Measurements from ENCODE around the gene WBP1L.

The WBP1L gene

GRCh38 chr10:102767428-102768160 lies 23.8 kb downstream of the WBP1L start:
- POLR2A ChIA-PET, result interaction anchor here (0.7 kb wide), 2 partner anchors 8 to 118 kb away, joined by 3 read pairs; no protein-coding TSS in a partner anchor
- H3K27ac ChIP-seq (ENCODE audit: extremely low read depth, low read depth, low read length), result peak overlapping the region; percentile 32; the same call in 1 of the 2 replicates
- CTCF ChIA-PET, result interaction anchor here (0.6 kb wide), 1 partner anchor 29 kb away, joined by 3 read pairs; no protein-coding TSS in a partner anchor
- TF ChIP-seq ZBTB6 (tag by site-specific recombination; IDR thresholded peaks at IDR 0.05) (no peak), ZSCAN30 (tag by site-specific recombination; IDR thresholded peaks at IDR 0.05) (0 out of 2 replicates have a peak, but pooled peaks have one; percentile 9), ZNF585B (tag by site-specific recombination; IDR thresholded peaks at IDR 0.05) (0 out of 2 replicates have a peak, but pooled peaks have one; percentile 28)
- H3K4me3 ChIP-seq (ENCODE audit: low read depth, low read length), result no peak overlapping the region
- peaks cover 31% of the 10 kb centered on the region for H3K4me1 ChIP-seq (ENCODE audit: control insufficient read depth, insufficient read depth, low read length)
- H3K9me3 ChIP-seq (ENCODE audit: control insufficient read depth, insufficient read depth, low read depth, low read length), result no peaks in the 10 kb centered on the region
- no peaks in the 10 kb centered on the region for H3K36me3 ChIP-seq (ENCODE audit: control insufficient read depth in 2 of 2, insufficient read depth in 1 of 2, low read length in 2 of 2)

- no peaks in the 10 kb centered on the region for H3K36me3 ChIP-seq (ENCODE audit: control insufficient read depth in 2 of 2, insufficient read depth in 1 of 2, low read length in 2 of 2)
- no peaks in the 10 kb centered on the region for H3K9me3 ChIP-seq (ENCODE audit: control insufficient read depth, insufficient read depth, low read depth, low read length)
- H3K27ac ChIP-seq (ENCODE audit: extremely low read depth, low read depth, low read length), result peak overlapping the region; percentile 10; the same call in 1 of the 2 replicates
- TF ChIP-seq MYNN (tag by site-specific recombination; IDR thresholded peaks at IDR 0.05; ENCODE audit: borderline replicate concordance) (no peak), HOXA7 (CRISPR knock-in tag; IDR thresholded peaks at IDR 0.05; ENCODE audit: borderline replicate concordance) (no peak), SCRT1 (tag by site-specific recombination; IDR thresholded peaks at IDR 0.05; ENCODE audit: borderline replicate concordance) (0 out of 2 replicates have a peak, but pooled peaks have one; percentile 55), ZNF580 (tag by site-specific recombination; IDR thresholded peaks at IDR 0.05) (no peak), ZNF311 (tag by site-specific recombination; IDR thresholded peaks at IDR 0.05; ENCODE audit: borderline replicate concordance) (no peak), ZNF501 (tag by site-specific recombination; IDR thresholded peaks at IDR 0.05) (no peak), SP7 (tag by site-specific recombination; IDR thresholded peaks at IDR 0.05) (peak; percentile 14; the same call in 1 of the 2 replicates), ZSCAN30 (tag by site-specific recombination; IDR thresholded peaks at IDR 0.05) (0 out of 2 replicates have a peak, but pooled peaks have one; percentile 1), ZFP69B (tag by site-specific recombination; IDR thresholded peaks at IDR 0.05) (no peak), OSR2 (tag by site-specific recombination; IDR thresholded peaks at IDR 0.05) (peak; percentile 45; the same call in 1 of the 2 replicates), ZNF571 (tag by site-specific recombination; IDR thresholded peaks at IDR 0.05) (no peak), PRDM6 (tag by site-specific recombination; IDR thresholded peaks at IDR 0.05) (peak; percentile 44; the same call in 1 of the 2 replicates), ZNF433 (tag by site-specific recombination; IDR thresholded peaks at IDR 0.05; ENCODE audit: low read depth) (no peak), ZBTB20 (tag by site-specific recombination; IDR thresholded peaks at IDR 0.05) (peak; percentile 45; the same call in 1 of the 2 replicates), IKZF3 (tag by site-specific recombination; IDR thresholded peaks at IDR 0.05) (peak; percentile 13; the same call in 1 of the 2 replicates)
- no peak overlapping the region for H3K4me3 ChIP-seq (ENCODE audit: low read depth, low read length)
- ChIA-PET CTCF (interaction anchor here (0.7 to 1.9 kb wide), 2 partner anchors 17 to 563 kb away, joined by 5 to 11 read pairs; no protein-coding TSS in a partner anchor), POLR2A (interaction anchor here (0.6 kb wide), 1 partner anchor 11 kb away, joined by 3 read pairs; no protein-coding TSS in a partner anchor)
- peaks cover 30% of the 10 kb centered on the region for H3K4me1 ChIP-seq (ENCODE audit: control insufficient read depth, insufficient read depth, low read length)
Observed at GRCh38 chr10:102769375-102770107, 25.8 kb downstream of the WBP1L start.
